DMS153 treated with DMSO at 0.1 percent for 48 hours (cell line): Measurements from ENCODE around the gene DEAF1.
A peak's percentile ranks its signal among the peaks of the same experiment; 100 is the strongest.

Source experiments
- DNase-seq: peaks from one replicate; lab custom pipeline; 2025; ENCODE audit not compliant: unreplicated experiment; lab: John Stamatoyannopoulos, UW

DEAF1 gene

GRCh38 chr11:625636-626268 is 69.3 kb downstream of the DEAF1 start:
- no peak for DNase-seq

GRCh38 chr11:624705-625635 is 70.1 kb downstream of the DEAF1 start, which contains the start of gene CDHR5:
Gene CDHR5 (minus strand): TSS chr11:624955. CDS start chr11:624902, 53 bp downstream.
- DNase-seq: no peak

- DNase-seq: no peak
Observed at GRCh38 chr11:623999-624704, 70.9 kb downstream of the DEAF1 start.

GRCh38 chr11:623349-623869 is 71.6 kb downstream of the DEAF1 start:
- no peak for DNase-seq

- no peak for DNase-seq
Observed at GRCh38 chr11:621838-622237, 73.2 kb downstream of the DEAF1 start.

GRCh38 chr11:620935-621814 is 73.8 kb downstream of the DEAF1 start:
- DNase-seq: no peak

GRCh38 chr11:620201-620600 is 74.8 kb downstream of the DEAF1 start:
- DNase-seq: no peak

- DNase-seq: no peak
Observed at GRCh38 chr11:619628-620050, 75.4 kb downstream of the DEAF1 start.

- no peak for DNase-seq
Observed at GRCh38 chr11:618856-619627, 76.0 kb downstream of the DEAF1 start.

GRCh38 chr11:617912-618682 is 76.9 kb downstream of the DEAF1 start:
- DNase-seq: no peak

GRCh38 chr11:617199-617911 is 77.7 kb downstream of the DEAF1 start:
- DNase-seq: no peak

- no peak for DNase-seq
Observed at GRCh38 chr11:616320-617198, 78.5 kb downstream of the DEAF1 start.

- DNase-seq: peak; percentile 86
Observed at GRCh38 chr11:615504-616319, 79.3 kb downstream of the DEAF1 start, which contains the start of gene IRF7. Gene IRF7 (minus strand): TSS chr11:615950. CDS start chr11:615364, 586 bp downstream.

- DNase-seq: no peak
Observed at GRCh38 chr11:614623-615503, 80.2 kb downstream of the DEAF1 start.

- no peak for DNase-seq
Observed at GRCh38 chr11:614021-614622, 80.9 kb downstream of the DEAF1 start.
